NCI-H2196 (cell line): ENCODE results near the gene CDH13.

Experiments used
- DNase-seq: peaks from one replicate; lab custom pipeline; 2025; ENCODE audit not compliant: unreplicated experiment; lab: John Stamatoyannopoulos, UW

Gene CDH13

GRCh38 chr16:83685615-83686165 lies 1058.9 kb downstream of the CDH13 start:
- no peak for DNase-seq

- DNase-seq = no peak
Observed at GRCh38 chr16:83686726-83687125, 1060.0 kb downstream of the CDH13 start.

GRCh38 chr16:83689385-83689831 lies 1062.6 kb downstream of the CDH13 start:
- no peak for DNase-seq

- no peak for DNase-seq
Observed at GRCh38 chr16:83692224-83692623, 1065.5 kb downstream of the CDH13 start.

GRCh38 chr16:83698964-83699363 lies 1072.2 kb downstream of the CDH13 start:
- DNase-seq = no peak

GRCh38 chr16:83699817-83700216 lies 1073.0 kb downstream of the CDH13 start:
- DNase-seq = no peak

- DNase-seq = no peak
Observed at GRCh38 chr16:83700918-83701317, 1074.1 kb downstream of the CDH13 start.

- no peak for DNase-seq
Observed at GRCh38 chr16:83701494-83701893, 1074.7 kb downstream of the CDH13 start.

- DNase-seq = no peak
Observed at GRCh38 chr16:83704656-83705055, 1077.9 kb downstream of the CDH13 start.

GRCh38 chr16:83705856-83706255 lies 1079.1 kb downstream of the CDH13 start:
- no peak for DNase-seq

- DNase-seq = no peak
Observed at GRCh38 chr16:83706394-83706793, 1079.6 kb downstream of the CDH13 start.

GRCh38 chr16:83711069-83711468 lies 1084.3 kb downstream of the CDH13 start:
- no peak for DNase-seq

- DNase-seq = peak; percentile 6
Observed at GRCh38 chr16:83713597-83713996, 1086.8 kb downstream of the CDH13 start.

GRCh38 chr16:83714286-83714685 lies 1087.5 kb downstream of the CDH13 start:
- DNase-seq = no peak

- peak; percentile 45 for DNase-seq
Observed at GRCh38 chr16:83715217-83715920, 1088.6 kb downstream of the CDH13 start.

GRCh38 chr16:83717308-83717707 lies 1090.5 kb downstream of the CDH13 start:
- DNase-seq = no peak

- DNase-seq = no peak
Observed at GRCh38 chr16:83717814-83718213, 1091.0 kb downstream of the CDH13 start.

GRCh38 chr16:83720213-83720612 lies 1093.4 kb downstream of the CDH13 start:
- DNase-seq = no peak

- DNase-seq = no peak
Observed at GRCh38 chr16:83720981-83721380, 1094.2 kb downstream of the CDH13 start.

GRCh38 chr16:83721676-83722075 lies 1094.9 kb downstream of the CDH13 start:
- DNase-seq = peak; percentile 2

- no peak for DNase-seq
Observed at GRCh38 chr16:83722456-83723183, 1095.9 kb downstream of the CDH13 start.

GRCh38 chr16:83723244-83723643 lies 1096.5 kb downstream of the CDH13 start:
- no peak for DNase-seq
